GM20000 (cell line): ENCODE data around the gene PDZD4.
A peak's percentile ranks its signal among the peaks of the same experiment; 100 is the strongest.

ENCODE experiments used
- DNase-seq: peaks from one replicate; pipeline ENCODE4 v3.0.0; 2012; ENCODE audit warnings: low spot score
- CTCF ChIP-seq: IDR thresholded peaks from 2 replicates; pipeline ENCODE4 v1.5.1; 2012; ENCODE audit warnings: mild to moderate bottlenecking, control low read depth; ENCODE audit errors: extremely low read depth, missing control alignments

Gene PDZD4

DNA sequence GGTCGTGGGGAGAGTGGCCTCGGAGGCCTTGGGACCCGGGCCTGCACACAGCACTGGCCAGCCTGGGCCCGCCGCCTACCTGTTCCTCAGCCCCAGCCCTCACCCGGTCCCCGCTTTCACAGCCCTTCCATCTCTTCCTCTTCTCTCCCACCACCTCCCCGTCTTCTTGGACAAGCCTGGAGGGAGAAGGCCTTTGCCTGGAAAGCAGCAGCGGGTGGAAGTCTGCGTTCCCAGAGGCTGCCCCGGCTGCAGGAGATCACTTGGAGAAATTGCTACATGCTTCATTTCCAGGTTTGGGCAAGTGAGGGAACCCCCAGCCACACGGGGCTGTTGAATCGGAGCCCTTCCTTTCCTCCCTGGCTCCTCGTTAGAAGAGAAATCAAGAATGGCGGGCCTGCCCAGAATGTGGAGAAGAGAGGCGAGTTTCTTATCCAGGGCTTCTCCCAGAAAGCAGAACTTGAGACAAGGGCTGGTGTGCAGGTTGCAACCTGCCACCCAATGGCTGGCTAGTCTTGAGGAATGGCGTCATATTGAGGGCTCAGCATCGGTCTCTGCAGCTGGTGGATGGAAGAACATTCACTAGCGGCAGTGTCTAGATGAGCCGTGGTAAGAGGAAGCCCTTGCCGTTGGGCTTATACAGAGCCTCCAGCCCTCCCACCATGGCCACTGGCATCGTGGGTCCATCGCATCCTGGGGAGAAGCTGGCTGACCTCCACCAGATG, 1.2 kb upstream of the PDZD4 start:
- DNase-seq, result peak; percentile 4
- no peak for TF ChIP-seq CTCF

- DNase-seq, result peak; percentile 36
- TF ChIP-seq CTCF, result no peak
These were observed 490 bp upstream of the PDZD4 start for GRCh38 chrX:153830640-153831428.

DNA sequence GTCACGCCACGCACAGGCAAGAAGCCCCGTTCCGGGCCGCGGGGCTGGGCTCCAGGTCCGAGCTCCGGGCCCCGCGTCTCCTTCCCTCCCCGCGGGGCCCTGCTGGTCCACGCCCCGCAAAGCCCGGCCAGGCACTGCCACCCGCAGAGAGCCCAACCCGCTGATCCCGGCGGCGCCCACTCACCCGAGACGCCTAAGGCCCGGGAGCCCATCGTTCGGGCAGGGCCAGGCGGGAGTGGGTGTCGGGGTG, 870 bp downstream of the PDZD4 start:
- TF ChIP-seq CTCF, result no peak
- DNase-seq, result no peak

DNA sequence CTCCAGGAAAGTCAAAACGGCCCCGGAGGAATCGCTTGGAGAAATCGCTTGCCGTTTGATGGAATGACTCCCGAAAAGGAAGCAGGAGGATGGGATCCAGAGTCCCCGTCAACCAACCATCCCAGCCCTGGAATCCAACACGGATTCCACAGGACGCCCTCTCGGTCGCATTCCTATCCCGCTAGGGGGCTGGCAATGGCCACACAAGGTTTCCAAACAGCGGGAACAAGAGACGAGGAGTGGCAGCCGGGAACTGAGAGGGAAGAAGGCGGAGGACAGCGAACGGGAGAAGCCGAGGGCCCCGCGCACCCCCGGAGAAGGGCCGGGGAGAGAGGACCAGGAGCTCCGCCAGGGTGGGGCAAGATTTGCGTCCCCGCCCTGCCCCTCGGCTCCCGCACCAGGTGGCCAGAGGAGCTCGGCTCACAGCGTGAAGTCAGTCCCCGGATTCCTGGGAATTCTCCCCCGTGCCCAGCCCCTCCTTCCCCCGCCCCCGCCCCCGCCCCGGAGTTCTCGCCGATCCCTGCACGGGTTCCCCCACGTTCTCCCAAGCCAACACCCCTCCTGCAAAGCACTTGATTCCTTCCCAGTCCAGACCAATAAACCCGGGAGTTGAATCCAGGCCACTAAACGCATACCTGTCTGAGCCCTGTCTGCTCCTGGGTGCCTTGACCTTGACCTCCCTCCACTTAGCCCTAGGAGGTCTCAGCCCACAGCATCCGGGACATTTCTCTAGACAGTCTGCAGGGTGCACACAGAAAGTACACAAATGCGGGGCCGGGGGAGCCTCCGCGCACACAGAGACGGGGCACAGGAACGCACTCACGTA, 1.4 kb downstream of the PDZD4 start:
- DNase-seq, result peak; percentile 7
- no peak for TF ChIP-seq CTCF

DNA sequence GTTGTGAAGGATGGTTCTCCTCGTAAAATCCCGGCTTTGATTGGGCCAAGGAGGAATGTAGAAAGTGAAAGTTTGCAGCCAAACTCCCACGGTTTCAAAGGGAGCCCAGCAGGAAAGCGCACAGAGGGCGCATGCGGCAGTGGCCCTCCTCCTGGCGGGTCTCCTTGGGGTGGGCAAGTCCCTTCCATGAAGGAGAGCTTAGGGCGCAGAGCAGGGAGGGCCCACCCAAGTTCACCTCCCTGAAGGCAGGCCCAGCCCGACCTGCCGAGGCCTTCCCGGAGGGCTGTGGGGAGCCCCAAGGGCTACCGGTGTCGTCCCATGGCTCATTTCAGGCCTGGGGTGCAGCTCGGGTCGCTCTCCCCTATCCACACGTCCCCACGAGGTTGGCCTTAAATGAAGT, 2.0 kb downstream of the PDZD4 start:
- DNase-seq, result peak; percentile 7
- no peak for TF ChIP-seq CTCF

DNA sequence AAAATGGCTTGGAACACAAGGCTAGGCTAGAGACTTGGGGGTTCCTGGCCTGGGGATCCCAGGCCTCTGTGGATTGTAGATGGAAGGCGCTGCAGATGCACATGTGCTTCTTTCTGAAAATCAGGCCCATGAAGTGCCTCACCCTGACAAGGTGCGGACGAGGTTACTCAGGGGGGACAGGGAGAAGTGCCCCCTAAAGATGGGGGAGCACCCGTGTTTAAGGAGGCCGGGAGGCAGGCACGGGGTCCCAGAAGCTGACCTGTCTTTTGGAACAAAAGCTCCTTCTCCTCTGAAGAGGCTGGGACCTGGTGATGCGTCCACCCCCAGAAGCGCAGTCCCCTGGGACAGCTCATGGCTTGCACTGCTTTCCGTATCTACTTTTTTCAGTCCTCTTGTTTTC, 2.4 kb downstream of the PDZD4 start:
- DNase-seq, result no peak
- TF ChIP-seq CTCF, result no peak

GRCh38 chrX:153827016-153827415, 3.3 kb downstream of the PDZD4 start:
- TF ChIP-seq CTCF, result no peak
- DNase-seq, result no peak
